Measurements from ENCODE around the gene SMOC1.

GRCh38 chr14:70061108-70061507, 181.9 kb downstream of the SMOC1 start:
- no peak for TF ChIP-seq CTCF (IDR thresholded peaks at IDR 0.05)
- TF ChIP-seq EP300 (IDR thresholded peaks at IDR 0.05), result no peak
- TF ChIP-seq POLR2A (IDR thresholded peaks at IDR 0.05), result no peak

Data from ovary (tissue), 3 donors.